Measurements from ENCODE around the gene EYA2.

DNA sequence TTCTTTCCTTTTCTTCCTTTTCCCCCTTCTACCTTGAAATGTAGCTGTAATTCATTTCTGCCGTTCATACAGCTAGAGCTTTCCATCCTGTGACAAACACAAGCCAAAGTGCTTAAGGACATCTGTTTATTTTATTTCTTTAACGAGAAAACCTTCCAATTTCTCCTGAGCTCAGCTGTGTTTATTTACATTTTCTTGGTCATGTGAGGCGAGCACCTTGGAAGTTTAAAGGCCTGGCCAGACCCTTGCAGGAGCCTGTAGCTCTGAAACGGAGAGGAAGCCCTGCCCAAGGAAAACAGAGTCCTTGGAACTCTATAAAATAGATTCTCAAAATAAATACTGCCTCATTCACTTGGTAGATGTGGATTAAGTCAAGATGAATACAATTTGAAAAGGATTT, 223.1 kb downstream of the EYA2 start:
- TF ChIP-seq, protein P1, sequence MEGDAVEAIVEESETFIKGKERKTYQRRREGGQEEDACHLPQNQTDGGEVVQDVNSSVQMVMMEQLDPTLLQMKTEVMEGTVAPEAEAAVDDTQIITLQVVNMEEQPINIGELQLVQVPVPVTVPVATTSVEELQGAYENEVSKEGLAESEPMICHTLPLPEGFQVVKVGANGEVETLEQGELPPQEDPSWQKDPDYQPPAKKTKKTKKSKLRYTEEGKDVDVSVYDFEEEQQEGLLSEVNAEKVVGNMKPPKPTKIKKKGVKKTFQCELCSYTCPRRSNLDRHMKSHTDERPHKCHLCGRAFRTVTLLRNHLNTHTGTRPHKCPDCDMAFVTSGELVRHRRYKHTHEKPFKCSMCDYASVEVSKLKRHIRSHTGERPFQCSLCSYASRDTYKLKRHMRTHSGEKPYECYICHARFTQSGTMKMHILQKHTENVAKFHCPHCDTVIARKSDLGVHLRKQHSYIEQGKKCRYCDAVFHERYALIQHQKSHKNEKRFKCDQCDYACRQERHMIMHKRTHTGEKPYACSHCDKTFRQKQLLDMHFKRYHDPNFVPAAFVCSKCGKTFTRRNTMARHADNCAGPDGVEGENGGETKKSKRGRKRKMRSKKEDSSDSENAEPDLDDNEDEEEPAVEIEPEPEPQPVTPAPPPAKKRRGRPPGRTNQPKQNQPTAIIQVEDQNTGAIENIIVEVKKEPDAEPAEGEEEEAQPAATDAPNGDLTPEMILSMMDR (IDR thresholded peaks at IDR 0.05), result no peak
- TF ChIP-seq POLR2A (IDR thresholded peaks at IDR 0.05), result no peak

Measured in gastroesophageal sphincter (tissue), 3 donors.